ENCODE data around the gene SERPINA6.
"Not testable (repeated sequence)": the region's sequence is repeated elsewhere in the genome, so short reads cannot be mapped to it uniquely, and the experiment has no call there.

The SERPINA6 gene

DNA sequence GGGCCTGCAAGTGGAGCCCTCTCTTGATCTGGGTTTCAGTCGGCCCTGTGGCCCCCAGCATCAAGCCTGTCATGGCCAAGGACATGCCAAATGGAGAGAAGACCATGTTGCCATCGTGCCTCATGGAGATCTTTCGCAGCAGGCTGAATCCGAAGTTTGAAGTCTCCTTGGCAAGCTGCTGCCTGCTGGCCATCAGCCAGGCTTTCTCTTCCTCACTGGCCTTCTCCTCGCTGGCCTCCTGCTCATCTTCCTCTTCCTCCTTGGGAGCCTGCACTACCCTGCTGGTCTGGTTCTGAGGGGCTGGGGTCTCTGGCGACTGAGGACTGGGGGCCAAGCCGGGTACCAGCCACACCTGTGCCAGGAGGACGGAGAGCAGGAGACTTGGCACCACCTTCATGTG lies 32.9 kb downstream of the SERPINA6 start:
- DNase-seq = no peak

DNA sequence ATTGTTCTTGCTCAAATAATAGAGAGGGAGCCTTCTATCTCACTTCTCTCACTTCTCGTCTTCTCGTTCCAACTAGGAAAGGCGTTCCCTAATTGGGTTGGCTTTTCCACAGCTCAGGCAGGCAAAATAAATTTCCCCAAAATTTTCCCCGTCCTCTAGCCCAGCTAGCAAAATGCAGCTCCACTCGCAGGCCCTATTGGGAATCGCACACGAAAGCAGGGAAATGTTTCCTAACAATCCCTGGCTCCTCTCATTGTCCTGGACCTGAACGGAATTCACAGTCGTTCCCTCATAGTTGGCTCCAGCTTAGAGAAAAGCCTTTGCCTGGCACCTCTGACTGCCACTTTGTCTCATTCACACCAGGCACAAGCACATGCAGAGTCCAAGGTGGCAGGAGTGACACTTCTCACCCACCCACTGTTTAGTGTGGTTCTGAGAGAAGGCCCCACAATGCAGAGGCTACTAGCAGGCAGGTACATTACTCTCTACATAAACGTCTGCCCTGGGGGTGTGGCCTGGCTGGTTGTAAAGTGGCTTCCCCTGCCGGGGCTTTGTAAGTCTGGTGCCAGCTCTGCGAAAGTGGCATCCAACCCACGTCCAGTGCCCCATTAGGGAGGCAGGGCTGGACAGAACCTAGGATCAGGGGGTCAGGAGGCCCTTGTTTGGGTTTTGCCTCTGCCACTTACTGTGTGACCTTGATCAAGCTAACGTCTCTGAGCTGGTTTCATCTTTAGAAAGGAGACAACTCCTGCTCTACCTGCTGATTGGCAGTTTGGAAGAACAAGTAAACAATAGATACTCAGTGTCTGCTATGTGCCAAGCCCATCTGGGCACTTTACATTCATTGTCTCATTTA lies 34.3 kb downstream of the SERPINA6 start:
- no peak for DNase-seq

DNA sequence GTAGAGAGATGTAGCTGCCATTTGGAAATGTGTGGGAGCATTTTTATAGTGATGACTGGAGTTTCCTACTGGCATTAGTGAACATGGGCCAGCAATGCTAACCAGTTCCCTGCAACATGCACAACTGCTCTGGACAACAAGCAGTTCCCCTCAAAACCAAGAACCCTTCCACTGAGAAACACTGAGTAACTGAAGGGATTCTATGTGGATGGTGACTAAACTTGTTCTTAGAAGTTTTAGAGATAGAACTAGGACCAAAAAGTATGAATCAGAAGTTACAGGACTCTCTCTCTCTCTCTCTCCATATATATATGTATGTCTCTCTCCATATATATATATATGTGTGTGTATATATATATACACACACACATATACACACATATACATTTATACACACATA lies 38.0 kb downstream of the SERPINA6 start:
- DNase-seq = no peak

DNA sequence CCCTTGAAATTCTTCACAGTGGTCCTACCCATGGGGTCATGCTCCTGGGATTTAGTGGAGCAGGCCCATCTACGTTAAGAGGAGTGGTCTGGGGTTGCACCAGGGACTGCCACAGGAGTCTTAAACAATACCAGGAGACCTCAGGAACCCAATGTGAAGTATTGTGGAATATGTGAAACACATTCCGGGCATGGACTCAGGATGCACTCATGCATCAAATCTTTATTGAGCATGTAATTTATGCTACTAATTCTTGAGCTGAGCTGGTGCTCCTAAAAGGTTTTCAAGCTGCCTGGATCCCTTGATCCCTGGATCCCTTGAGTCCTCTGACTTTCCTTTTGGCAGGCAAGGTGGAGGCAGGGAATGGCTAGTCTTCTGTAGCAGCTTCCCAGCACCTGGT lies 38.9 kb downstream of the SERPINA6 start:
- no peak for DNase-seq

DNA sequence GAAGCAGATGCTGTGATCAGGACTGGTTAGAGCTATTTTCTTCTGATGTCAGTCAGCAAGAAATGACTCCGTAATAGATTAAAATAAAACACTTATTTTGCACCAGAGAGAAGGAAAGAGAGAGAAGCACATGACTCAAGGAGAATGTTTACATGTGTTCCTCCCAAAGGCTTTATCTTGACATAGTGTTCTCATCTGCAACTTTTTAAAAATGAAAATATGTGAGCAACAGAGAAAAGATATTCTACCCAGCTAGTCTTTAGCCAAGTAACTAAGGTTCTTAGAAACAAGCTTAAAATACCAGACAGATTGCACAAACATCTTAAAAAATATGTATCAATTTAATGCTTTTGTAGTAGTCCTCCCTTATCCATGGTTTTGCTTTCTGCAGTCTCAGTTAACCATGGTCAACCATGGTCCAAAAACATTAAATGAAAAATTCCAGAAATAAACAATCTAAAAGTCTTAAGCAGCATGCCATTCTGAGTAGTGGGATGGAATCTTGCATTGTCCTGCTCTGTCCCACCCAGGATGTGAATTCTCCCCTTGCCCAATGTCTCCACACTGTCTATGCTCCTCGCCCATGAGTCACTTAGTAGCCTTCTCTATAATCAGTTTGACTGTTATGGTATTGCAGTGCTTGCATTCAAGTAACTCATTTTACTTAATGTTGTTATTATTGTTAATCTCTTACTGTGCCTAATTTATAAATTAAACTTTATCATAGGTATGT lies 40.0 kb downstream of the SERPINA6 start:
- DNase-seq = no peak

DNA sequence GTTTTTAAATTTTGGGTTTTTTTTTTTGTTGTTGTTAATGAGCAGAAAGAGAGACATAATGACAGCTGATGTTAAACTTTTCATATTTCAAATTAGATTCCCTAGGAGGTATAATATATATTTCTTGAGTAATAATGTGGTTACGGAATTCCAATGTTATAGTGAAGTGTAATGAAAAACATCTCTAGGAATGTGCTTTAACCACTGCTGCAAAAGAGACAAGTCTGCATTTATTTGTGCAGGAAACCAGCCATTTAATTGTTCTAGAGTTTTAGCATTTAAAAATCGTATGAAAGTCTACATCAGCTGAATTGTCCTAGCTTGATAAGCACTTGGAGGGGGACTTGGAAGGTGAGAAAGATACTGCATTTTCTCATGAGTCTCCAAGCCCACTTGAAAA lies 44.4 kb downstream of the SERPINA6 start:
- DNase-seq = no peak

DNA sequence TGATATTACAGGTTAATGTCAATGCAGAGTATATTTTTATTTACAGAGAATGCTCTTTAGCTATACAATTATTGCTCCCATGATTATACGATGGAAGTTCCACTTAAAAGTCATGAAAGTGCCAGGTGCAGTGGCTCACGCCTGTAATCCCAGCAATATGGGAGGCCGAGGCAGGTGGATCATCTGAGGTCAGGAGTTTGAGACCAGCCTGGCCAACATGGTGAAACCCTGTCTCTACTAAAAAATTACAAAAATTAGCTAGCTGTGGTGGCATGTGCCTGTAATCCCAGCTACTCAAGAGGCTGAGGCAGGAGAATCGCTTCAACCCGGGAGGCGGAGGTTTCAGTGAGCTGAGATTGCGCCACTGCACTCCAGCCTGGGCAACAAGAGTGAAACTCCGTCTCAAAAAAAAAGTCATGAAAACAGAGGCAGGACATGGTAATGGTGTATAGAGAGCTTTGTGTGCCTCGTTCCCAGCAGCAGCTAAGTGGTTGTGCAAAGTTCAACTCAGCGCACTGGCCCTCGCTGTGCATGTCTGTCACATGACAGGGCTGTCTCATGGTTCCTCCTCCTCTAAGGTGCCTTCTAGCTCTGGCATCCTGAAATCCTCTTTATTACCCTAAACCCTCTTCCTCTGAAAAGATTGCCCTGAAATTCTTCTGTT lies 46.1 kb downstream of the SERPINA6 start:
- DNase-seq = not testable (repeated sequence)

DNA sequence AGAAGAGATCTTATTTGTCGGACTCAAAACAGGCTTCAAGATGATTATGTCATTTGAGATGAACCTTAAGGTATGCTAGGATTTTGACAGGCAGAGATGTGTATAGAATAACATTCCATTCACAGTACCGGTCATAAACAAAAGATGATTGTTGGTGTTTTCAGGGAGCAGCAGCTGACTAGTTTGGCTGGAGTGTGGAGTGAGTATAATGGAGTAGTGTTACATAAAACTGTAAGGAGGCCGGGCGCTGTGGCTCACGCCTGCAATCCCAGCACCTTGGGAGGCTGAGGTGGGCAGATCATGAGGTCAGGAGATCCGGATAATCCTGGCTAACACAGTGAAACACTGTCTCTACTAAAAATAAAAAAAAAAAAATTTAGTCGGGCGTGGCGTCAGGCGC lies 54.0 kb downstream of the SERPINA6 start:
- no peak for DNase-seq

DNA sequence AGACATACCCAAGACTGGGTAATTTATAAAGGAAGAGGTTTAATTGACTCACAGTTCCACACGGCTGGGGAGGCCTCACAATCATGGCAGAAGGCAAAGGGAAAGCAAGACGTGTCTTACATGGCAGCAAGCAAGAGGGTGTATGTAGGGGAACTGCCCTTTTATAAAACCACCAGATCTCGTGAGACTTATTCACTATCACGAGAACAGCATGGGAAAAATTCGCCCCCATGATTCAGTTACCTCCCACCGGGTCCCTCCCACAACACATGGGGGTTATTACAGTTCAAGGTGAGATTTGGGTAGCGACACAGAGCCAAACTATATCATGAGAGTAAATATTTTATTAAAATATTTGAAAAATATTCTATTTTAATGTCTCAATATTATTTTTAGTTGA lies 54.6 kb downstream of the SERPINA6 start:
- DNase-seq = not testable (repeated sequence)

DNA sequence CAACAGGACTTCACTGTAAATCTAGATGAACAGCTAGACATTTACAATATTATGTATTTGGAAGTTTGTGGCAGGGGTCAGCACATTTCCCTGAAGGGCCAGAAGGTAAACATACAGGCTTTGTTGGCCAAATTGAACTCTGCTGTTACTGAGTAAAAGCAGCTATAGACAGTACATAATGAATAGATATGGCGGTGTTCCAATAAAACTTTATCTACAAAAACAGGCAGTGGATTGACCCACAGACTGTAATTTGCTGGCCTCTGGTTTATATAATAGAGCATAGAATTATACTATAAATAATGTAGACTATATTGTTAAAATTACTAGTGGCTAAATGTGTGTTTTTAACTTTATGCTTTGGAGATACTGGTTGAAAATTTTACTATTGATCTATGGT lies 55.8 kb downstream of the SERPINA6 start:
- no peak for DNase-seq

DNA sequence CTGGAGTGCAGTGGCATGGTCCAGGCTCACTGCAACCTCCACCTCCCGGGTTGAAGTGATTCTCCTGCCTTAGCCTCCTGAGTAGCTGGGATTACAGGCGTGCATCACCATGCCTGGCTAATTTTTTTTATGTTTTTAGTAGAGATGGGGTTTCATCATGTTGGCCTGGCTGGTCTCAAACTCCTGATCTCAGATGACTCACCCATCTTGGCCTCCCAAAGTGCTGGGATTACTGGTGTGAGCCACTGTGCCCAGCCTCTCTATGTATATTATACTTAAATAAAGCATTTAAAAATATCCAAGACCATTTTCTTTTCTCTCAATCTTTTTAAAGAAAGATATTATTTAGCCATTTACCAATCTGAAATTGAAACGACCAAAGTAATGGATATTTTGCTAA lies 58.9 kb downstream of the SERPINA6 start:
- DNase-seq = not testable (repeated sequence)
